NCI-H748 (cell line): ENCODE results near the gene CDH13.

Source experiments
- DNase-seq: peaks from one replicate; lab custom pipeline; 2025; ENCODE audit not compliant: unreplicated experiment; lab: John Stamatoyannopoulos, UW

The CDH13 gene

DNA sequence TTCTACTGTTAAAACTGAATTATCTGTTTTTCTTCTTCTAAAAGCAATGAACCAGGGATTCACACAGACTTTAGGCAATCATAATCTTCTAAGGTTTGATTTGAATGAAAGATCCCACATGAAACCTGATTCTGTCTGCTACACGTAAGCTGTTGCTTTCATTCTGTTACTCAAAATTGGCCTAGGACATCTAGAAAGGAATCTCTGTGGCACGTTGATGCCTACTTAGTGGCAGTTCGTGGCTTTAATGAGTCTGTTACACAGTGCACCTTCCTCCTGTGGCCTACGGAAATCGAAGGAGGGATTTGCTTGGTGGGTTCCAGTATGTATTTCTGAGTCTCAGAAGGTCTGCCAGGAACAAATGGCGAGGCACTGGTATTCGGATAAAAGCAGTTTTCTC, 691.6 kb downstream of the CDH13 start:
- no peak for DNase-seq

GRCh38 chr16:83328936-83329335, 702.2 kb downstream of the CDH13 start:
- DNase-seq, result no peak

- DNase-seq, result no peak
Observed at GRCh38 chr16:83329441-83329840, 702.7 kb downstream of the CDH13 start.

DNA sequence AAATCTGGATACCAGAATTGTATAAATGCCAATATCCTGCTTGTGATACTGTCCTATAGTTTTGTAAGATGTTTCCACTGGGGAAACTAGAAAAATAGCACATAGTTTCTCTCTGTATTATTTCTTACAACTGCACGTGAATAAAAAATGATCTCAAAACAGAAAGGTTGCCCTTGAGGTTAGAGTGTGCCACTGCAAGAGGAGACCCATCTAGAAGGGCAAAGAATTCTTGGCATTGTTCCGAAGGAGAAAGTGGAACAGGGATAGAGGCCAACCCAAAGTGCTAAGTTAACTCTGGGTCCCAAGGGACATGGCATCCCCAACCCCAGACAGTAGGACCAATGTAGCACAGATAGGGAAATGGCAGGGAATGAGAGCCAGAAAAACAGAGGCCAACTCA, 703.5 kb downstream of the CDH13 start:
- DNase-seq, result no peak

- DNase-seq, result no peak
Observed at GRCh38 chr16:83335076-83335475, 708.3 kb downstream of the CDH13 start.

- DNase-seq, result peak; percentile 62
Observed at GRCh38 chr16:83336603-83337002, 709.8 kb downstream of the CDH13 start.

DNA sequence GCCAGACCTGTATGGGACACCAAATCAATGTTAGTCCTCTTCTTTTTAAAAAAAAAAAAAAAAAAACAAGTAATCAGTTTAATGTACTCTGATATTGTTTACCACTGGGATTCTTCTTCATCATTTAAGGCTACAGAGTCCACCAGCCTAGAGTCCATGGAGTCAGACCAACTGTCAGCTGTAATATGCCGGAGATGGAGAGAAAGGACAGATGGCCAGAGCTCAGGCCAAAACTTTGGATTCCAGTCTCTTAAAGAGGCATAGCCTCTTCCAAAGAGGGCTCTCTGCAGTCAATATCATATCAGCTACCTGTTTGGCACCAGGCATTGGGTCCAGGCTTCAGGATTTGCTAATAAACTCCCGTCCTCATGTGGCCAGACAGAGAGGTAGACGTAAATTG, 711.4 kb downstream of the CDH13 start:
- no peak for DNase-seq

DNA sequence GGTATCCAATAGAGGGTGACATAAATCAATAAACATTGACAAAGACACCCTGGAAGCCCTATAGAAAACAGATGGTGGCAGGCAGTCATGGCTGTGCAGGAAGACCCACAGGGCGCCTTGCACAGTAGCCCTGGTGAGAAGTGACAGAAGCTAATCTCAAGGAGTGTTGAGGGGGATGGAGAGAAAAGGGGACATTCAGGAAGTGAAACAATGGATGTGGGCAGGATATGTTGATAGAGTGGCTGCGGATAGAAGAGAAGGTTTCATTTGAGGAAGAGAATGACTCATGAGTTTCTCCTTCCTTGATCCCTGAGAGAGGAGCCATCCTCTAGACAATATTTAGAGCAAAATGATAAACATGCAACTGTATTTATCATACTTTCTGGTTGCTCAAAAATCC, 712.2 kb downstream of the CDH13 start:
- DNase-seq, result no peak

- DNase-seq, result no peak
Observed at GRCh38 chr16:83343935-83344366, 717.2 kb downstream of the CDH13 start.

DNA sequence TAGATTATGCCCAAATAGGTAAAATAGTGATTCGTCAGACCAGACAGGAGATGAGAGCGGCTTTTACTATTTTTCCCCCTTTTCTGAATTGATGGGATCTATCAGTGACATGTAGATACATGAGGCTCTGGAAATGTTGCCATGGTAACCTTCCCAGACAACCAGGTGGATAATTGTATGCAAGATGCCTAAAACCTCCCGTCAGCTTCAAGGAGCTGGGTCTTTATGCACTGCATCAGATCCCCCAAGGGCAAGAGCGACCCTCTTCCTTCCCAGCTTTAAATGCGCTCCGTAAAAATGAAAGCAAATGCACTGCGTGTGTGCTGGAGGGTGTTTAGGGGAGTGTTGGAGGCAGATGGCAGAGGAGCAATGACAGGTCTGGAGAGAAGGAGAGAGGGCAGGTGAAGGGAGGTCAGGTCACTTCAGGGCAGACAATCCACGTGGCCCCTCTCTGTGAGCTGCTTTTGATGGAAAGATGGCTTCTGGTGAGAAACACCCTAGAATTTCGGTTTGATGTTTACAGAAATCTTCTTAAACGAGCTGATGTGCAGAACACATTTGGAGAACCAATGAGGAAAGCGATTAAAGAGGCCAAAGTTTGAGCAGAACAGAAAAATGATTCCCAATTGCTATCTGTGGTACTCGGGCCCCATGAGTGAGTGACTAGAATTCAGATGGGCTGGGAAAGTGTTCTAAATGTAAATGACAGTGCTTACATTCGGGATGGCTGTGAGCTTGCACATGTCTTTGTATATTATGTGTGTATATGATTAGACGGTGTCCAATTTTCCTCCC, 719.3 kb downstream of the CDH13 start:
- peak; percentile 71 for DNase-seq

GRCh38 chr16:83348991-83349390, 722.2 kb downstream of the CDH13 start:
- DNase-seq, result no peak

GRCh38 chr16:83350481-83350880, 723.7 kb downstream of the CDH13 start:
- no peak for DNase-seq

GRCh38 chr16:83351846-83352245, 725.1 kb downstream of the CDH13 start:
- no peak for DNase-seq

- no peak for DNase-seq
Observed at GRCh38 chr16:83353241-83353640, 726.5 kb downstream of the CDH13 start.

GRCh38 chr16:83354015-83354414, 727.2 kb downstream of the CDH13 start:
- DNase-seq, result no peak

DNA sequence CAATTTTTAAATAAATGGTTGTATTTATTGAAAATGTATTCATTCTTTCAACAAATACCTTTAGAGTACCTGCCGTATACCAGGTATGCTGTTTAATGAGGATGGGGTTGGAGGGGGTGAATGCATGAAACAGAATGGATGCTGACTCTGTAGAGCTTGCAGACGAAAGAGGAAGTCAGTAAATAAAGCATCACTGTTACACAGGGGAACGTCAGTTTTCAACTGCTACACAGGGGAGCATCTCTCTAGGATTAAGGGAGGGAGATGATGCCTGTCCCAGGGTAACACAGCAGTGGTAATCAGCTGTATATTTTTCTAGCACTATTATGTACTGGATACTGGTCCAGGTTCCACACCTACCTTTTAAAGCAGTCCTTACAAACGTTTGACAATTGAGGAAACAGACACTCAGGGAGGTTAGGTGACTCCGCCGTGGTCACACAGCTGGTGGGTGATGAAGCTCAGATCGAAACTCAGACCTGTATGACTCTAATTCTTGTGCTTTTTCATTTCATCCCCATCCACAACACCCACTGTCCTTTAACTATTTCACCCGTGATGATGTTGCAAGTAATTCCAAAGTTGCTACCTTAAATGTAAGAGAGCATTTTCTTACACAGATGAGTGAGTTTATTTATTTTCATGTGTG, 728.9 kb downstream of the CDH13 start:
- DNase-seq, result no peak

DNA sequence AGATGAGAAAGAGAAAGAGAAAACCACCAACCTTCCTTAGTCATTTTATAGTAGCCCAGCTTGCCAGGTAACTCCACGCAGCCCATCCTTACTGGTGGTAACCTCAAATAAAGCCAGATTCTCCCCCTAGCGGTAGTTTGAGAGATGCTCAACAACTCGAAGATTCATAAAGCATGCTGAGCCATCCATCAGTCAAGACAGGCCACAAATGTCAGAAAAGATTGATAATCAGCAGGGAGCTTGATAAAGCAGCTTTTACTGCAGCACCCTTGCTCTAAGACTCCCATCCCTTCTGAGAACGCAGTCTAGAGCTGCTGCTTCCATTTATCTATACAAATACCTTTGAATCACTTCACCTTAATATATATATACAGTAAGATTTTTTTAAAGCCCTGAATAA, 729.5 kb downstream of the CDH13 start:
- peak; percentile 87 for DNase-seq

DNA sequence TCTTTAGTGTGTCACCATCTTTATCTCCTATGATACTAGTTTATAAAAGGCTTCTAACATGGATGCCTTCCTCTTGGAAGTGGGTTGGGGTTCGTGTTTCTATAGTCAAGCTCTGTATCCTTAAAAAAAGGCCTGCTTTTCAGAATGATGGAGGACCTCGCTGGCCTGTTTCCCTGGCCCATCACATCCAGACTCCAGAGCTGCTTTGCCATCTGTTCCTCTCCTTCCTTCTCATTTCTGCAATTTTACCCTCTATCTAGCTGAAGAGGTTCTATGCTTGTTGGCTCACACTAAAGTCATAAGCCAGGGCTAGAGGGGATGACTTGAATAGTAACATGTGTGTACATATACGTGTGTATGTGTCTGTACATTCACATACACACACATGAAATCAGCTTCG, 730.2 kb downstream of the CDH13 start:
- DNase-seq, result no peak

DNA sequence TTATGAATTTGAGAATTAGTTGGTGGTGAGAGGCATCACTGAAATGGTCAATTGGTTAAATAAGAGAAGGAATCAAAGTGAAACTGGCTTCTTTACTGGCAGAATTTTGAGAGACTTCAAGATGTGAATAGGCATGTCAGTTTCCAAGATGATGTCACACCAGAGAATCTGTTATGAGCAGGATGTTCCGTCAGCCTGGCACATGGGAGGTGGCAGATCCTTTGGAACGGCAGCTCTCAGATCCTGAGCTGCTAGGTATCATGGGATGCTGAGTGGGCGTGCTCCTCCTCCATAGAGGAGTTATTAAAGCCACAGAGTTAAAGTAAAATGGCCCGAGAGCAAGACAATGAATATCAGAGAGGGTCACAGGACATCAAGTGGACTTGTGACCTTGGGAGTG, 736.8 kb downstream of the CDH13 start:
- no peak for DNase-seq

GRCh38 chr16:83365166-83365565, 738.4 kb downstream of the CDH13 start:
- no peak for DNase-seq

DNA sequence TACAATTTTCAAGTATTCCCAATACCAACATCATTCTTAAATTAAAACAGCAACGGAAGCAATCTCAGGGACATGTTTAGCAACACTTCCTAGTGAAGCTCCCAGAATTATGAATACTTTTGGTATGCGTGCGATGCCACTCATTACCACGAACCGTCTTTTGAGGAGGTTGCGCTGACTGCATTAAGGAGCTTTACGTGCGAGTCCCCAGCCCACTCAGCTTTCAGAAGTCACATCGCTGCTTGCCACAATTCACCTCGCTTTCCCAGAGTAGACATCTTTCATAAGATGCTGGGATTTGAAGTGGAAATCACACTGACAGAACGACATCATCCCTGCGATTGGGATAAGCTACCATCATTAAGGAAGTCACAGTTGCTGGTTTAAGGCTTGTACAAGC, 739.5 kb downstream of the CDH13 start:
- DNase-seq, result no peak

DNA sequence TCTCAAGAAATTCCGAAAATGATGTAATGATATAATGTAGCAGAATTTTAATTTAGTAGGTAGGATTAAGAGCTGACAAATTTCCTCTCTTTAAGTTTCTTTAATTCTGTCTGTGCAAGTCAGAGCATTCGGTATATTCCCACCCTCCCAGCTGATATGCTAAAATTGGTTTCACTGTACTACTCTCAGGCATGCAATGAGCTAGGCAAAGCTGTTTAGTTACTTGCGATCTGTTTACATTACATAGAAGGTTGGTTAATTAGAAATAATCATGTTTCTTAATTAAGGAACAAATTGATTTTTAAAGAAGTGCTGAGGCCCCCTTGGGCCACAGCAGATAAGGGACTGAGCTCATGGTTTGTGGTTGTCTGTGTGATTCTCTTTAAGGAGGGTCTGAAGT, 748.2 kb downstream of the CDH13 start:
- DNase-seq, result no peak

DNA sequence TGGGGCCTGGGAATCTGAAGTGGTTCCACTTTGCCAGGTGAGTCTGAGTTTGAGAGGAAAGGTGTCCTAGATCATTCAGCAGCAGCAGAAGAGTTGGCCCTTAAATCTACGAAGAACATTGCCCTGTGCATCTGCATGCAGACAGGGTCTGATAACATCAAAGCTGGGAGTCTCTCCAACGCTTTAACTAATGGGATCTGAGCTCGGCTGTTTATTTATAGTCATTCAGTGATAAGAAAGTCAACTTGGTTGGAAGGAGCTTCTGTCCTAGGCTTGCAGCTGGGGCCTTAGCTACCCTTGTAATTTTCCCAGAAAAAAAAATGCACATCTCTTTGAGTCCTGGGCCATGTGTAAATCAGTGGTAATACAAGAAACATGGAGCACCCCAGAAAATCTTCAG, 763.0 kb downstream of the CDH13 start:
- no peak for DNase-seq
